Measurements from ENCODE around the gene NMUR1.

Gene NMUR1

DNA sequence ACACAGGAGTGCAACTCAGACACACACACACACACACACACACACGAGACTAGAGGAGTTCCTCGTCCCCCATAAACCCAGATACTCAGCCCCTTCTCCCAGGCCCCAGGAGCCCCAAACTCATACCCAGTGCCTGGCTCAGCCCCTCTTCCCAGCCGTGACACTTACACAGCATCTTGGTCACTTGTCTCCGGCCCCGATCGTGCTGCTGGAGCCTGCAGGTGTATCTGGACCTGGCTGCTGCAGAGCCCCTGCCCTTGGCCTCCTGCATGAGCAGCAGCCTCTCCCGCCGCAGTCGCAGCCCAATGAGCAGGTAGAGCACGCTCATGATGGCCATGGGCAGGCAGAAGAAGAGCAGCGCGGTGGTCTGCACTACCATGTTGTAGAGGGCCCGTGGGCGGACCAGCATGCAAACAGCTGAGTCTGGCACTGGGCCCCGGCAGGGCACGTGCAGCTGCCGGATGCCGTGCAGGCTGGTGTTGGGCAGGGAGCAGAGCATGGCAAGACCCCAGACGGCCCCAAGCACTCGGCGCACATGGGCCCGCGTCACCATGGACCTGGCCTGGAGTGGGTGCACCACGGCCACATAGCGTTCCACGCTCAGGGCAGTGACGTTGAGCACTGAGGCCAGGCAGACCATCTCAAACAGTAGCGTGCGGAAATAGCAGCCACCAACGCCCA lies 2.1 kb downstream of the NMUR1 start:
- H3K4me3 ChIP-seq (ENCODE audit: low read depth, low read length), result no peak overlapping the region
- DNase-seq (ENCODE audit: low read depth), result no peak

DNA sequence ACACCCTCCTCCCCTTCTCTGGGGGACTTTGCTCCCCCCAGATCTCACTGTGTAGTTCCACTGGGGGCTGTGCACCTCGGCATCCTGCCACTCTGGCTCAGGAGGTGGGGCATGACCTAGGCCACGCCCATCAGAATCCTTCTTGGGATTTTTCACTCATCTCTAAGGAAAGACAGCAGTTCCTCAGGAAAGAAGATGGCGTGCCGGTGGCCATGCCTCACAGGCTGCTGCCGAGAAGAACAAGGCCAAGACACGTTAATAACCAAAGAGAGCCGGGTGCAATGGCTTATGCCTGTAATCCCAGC lies 3.2 kb downstream of the NMUR1 start:
- no peak overlapping the region for H3K4me3 ChIP-seq (ENCODE audit: low read depth, low read length)
- DNase-seq (ENCODE audit: low read depth), result no peak

DNA sequence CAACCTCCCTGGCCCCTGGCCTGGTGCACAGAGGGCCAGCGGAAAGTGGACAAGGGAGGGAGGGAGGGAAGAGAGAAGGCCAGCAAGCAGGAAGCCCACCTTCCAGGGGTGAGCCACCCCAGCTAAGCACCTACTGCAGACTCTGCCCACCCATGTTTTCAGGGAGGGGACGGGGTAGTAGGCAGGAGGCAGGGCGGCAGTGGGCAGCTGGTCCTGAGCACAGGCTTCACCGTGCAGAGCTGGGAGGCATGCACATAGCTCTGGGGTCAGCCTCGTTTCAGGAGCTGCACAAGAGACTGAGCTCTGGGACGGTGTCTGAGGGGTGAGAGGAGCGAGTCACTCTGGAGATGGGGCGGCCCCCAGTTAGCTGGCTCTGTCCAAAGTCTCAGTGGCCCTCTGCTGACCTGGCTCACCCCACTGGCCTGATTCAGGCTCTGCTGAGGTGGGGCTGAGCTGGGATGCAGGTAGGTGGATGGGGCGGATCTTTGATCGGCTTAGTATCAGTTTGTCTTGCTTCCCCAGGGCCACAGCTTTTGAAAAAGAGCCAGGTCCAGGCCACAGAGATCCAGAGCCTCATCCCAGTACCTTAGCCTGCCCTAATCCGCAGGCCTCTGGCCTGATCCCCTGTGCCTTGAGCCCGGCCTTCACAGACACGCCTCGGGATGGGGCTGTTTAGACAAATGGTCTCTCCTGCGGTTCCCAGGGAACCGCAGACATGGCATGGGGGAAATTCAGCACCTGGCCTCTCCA lies 3.7 kb downstream of the NMUR1 start:
- H3K4me3 ChIP-seq (ENCODE audit: low read depth, low read length), result no peak overlapping the region
- no peak for DNase-seq (ENCODE audit: low read depth)

DNA sequence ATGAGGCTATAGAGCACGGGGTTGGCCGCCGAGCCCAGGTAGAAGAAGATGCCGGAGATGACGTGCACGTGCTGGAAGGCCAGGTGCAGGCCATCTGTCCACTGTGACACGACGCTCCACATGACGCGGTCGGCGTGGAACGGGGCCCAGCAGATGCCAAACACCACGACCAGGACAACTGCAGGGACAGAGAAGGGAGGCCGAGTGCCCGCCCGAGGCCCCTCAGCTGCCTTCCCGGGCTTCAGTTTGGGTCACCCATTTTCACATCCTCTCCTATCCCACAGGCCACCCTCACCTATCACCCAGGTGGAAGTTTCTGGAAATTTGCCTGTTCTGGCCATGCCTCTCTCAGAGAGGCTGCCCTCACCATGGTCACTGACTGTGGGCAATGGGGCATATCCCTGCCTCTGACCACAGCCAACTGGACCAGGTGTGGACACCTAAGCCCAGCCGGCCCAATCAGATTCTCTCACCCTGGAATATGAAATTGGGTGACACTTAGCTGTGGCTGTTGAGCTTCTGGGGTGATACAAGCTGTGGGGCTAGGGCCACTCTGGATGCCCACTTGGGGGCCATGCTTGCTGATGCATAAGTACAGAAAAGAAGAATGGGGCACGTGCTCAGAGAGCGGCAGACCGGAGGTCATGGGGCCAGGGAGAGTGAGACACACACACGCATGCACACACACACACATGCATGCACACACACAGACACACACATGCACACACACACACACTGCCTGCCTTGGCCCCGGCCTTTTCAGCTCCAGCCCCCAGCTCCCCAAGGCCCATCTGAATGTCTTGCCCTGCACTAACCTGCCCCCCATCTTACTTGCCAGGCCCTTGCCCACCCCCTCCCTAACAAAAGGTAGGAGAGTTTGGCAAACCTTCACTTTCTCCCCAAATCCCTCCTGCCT lies 4.7 kb downstream of the NMUR1 start:
- H3K4me3 ChIP-seq (ENCODE audit: low read depth, low read length), result no peak overlapping the region
- DNase-seq (ENCODE audit: low read depth), result no peak

DNA sequence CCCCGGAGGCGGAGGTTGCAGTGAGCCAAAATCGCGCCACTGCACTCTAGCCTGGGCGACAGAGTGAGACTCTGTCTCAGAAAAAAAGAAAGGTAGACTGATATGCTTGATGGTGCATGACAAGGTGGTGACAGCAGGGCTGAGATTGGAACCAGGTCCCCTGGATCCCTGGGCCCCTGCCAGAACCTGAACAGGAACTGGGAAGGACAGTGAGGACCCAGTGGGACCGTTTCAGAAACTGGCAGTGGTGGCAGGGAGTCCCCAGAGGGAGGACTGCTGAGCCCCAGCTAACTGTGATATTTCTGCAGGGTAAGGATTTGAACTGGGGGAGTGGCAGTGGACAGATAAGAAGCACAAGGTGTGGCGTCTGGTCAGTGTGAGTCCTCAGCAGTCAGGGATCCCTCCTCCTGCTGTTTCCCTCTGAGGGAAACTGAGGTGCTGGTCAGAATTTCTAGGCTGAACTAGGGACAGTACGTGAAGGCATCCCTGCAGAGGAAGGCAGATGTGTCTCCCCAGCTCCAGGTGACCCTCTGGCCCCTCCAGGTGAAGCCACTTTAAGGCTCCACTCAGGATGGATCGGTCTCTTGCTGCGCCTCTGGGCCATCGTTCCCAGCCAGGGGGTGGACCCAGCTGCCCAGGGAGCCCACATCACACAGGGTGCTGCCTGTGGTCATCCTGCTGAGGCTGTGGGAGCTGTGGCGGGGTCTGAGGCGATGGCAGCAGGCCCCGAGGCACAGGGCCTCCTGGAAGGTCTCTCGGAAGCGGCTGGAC lies 5.6 kb downstream of the NMUR1 start:
- H3K4me3 ChIP-seq (ENCODE audit: low read depth, low read length), result no peak overlapping the region

DNA sequence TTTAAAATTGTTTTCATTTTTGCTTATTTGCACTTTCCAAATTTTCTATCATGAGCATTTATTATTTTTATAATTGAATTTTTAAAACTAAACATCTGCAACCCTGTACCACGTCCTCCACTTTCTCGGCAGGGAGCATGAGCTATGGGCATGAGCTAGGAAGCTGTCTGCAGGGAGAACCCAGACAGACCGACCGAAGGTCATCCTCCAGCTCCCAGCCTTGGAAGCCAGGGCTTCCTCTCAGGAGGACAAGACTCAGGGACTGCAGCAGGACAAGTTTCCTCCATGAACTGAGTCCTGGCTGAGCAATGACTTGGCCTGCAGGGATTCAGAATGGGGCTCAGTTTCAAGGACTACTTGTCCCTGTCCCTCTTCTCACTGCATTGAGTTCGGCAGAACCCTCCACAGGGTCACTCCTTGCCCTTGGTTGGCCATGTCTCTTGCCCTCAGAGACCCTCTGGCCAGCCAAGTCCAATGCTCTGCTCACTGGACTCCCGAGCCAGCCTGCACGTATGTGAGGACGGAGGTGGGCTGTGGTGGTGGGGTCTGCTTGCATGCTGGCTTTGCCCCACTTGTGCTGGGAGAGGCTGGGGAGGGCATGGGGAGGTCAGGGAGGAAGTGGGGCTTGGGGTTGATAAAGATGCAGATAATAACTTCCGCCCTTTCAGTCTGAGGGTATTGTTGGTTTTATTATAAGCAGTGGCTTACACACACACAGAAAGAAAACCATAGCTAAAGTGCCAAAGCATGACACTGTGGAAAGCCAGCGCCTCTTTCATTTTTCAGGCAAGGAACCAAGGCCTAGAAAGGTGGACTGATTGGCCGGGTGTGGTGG lies 6.6 kb downstream of the NMUR1 start:
- no peak overlapping the region for H3K4me3 ChIP-seq (ENCODE audit: low read depth, low read length)
- DNase-seq (ENCODE audit: low read depth), result no peak

More for the DNA sequence above, 5.6 kb downstream of the NMUR1 start:
- no peak for DNase-seq (ENCODE audit: low read depth)

DNA sequence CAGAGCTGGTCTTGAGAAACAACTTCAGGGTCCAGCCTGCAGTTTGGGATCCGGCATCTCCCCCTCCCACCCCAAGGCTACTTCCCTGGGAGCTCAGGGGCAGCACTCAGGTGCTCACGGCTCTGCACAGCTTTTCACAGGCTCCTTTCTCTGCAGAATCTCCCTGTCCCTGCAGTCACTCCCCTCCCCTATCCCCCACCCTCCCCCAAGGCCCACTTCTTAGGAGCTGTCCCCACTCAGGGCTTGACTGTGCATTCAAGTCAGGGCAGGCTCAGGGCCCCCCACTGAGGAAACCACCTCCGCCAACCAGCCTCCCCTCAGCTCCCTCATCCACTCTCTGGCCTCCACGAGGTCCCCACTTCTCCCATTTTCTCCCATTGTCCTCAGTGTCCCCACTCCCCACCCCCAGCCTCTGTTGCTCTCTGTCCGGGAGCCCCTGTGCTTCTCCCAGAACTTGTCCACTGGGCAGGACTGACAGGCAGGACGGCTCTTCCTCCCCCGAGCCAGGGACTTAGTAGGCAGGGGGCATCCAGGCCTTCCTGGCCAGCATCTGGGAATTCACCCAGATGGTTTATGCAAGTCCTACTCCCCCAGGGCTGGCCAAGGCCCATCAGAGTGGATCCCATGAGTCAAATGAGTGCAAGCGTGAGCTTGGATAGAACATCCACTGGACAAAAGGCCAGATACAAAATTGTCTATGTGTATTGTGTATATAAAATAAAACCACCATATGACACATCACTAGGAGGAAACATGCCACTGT lies 7.6 kb downstream of the NMUR1 start:
- peak; percentile 11 for DNase-seq (ENCODE audit: low read depth)
- H3K4me3 ChIP-seq (ENCODE audit: low read depth, low read length), result no peak overlapping the region

DNA sequence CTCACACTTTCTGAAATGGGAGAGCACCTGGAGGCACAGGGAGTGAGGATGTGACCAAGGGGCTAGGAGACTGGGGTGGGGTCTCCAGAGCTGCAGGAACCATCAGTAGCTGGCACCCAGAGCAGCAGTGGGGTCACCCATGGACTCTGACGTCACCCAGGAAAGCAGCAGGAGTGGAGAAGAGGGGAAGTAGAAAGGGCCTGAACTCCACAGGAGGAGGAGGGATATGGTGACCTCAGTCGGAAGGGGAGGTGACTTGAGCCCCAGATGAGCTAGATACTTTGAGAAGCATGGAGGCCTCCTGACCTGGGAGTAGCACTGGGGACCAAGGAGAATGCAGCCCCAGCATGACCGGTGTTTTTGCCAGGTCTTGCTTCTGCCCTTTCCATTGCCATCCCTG lies 8.8 kb downstream of the NMUR1 start:
- H3K4me3 ChIP-seq (ENCODE audit: low read depth, low read length), result no peak overlapping the region

DNA sequence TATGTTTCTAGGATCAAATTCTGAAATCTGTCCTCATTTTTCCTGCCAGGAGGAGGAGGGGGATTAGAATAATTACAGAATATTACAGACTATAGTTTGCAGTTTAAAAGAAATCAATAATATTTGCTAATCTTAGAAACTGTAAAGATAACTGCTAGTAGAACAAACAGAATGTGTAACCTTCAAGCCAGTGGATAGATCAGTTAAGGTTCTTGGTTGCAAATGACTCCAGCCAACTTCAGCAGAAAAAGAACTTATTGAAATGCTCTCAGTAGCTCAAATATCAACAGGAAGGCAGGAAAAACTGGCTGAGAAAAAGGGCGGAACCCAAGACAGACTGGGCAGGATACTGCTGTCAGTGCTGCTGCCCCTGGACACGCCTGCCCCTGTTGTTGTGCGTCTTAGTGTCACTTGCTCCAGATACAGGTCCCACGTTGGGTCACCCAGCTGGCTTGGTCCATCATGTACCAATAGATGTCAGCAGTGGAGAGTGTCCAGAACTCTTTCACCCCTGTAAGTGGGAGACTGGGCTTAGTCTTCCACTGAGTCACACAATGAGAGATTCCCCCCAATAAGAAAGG lies 10.2 kb downstream of the NMUR1 start:
- DNase-seq (ENCODE audit: low read depth), result no peak
- no peak overlapping the region for H3K4me3 ChIP-seq (ENCODE audit: low read depth, low read length)

More for the DNA sequence above, 8.8 kb downstream of the NMUR1 start:
- no peak for DNase-seq (ENCODE audit: low read depth)

DNA sequence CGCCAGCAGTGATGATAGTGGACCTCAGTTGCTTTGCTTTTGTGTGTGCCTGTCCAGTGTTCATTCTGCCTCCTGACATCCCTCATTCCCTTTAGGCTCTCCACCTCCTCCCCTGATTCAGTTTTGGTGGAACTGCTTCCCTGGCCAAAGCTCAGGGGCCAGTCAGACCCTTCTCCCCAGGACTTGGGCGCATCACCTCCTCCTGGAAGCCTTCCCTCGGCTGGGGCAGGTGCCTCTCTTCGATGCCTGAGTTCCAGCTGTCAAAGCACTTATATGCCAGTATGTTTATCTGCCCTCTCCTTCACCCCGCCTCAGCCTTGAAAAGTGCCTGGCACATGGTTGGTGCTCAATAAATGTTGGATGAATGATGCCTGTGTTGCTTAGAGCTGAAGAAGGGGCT lies 11.5 kb downstream of the NMUR1 start:
- no peak for DNase-seq (ENCODE audit: low read depth)
- H3K4me3 ChIP-seq (ENCODE audit: low read depth, low read length), result no peak overlapping the region

DNA sequence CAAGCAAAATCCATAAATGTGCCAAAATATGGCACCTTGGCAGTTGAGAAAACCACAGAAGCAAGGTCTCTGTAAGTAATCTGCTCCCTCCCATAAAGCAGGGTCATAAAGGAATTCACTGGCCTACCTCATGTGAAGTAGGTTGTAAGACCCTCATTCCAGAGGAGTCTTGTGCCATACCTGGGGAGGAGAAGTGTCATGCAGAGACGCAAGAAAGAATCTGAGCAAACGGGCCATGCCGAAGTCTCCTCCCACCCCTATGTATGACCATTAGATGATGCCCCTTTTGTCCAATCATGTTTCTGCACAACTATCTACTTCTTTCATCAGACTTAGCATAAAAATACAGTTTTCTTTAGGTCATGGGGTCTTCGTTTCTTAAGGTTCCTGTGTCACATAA lies 14.6 kb downstream of the NMUR1 start:
- DNase-seq (ENCODE audit: low read depth), result no peak
- no peak overlapping the region for H3K4me3 ChIP-seq (ENCODE audit: low read depth, low read length)

DNA sequence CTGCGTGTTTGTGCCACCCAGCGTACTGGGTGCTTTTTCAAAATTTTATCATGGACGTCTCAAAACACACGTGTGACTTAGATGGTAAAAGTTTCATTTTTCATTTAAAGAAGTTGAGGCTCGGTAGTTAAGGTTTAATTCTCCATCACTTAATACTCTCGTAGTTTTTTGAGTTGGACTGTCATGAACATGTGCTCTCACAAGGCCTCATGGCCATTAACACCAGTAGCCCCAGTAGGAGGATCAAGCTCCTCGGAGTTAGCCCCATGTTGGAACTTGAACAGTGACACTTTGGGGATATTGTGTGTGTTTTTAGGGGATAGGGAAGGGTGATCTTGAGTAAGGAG lies 15.3 kb downstream of the NMUR1 start:
- H3K4me3 ChIP-seq (ENCODE audit: low read depth, low read length), result peak overlapping the region; percentile 84
- DNase-seq (ENCODE audit: low read depth), result no peak

DNA sequence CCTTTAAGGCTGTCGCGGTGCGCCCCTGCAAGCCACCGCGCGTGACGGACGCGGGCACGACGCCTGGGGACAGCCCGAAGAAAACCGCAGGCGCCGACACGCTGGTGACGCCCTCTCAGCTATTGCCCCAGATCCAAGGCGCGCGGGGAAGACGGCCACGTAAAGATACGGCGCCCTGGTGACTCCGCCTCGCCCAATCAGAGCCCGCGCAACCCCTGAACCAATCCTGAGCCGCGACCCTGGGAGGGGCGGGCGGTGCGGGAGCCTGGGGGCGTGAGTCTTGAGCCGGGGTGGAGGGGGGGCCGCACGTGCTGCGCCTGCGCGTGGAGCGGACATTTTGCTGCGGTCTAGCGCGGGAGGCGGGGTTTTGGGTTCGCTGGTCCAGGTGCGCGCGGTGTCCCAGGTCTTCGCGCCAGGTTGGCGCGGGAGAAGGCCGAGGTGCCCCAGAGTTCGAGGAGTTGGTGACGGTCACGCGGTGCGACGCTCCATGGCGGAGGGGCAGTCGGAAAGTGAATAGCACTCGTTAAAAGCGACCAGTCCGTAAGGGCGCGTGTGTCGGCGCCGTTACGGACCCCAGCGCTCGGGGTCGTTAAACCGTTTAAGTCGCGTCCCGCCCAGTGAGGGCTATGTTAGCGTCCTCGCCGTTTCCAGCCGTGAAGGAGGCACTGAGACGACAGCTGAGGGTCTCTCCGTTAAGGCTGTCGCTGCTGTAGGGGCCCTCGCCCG lies 15.9 kb downstream of the NMUR1 start:
- peak; percentile 89 for DNase-seq (ENCODE audit: low read depth)
- peak overlapping the region; percentile 84 for H3K4me3 ChIP-seq (ENCODE audit: low read depth, low read length)

DNA sequence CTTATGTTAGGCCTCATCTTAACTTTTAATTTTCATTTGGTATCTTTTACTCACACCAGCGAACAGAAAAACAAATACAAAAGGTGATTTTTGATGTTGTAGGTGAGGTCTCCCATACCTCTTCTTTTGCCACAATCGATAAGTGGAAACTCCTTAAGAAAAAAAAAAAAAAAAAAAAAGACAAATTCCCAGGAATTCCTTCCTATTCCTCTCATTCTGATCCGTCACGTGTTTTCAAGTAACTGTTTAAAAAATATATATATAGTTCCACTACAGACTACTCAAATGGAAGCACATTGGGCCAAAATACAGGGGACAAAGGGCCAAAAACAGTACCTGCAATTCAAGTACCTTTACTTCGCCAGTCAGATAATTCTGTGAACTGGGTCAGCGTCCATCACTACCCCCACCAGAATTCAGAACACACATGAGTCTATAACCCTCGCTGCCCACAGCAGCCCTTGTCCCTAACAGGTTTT lies 16.5 kb downstream of the NMUR1 start:
- no peak for DNase-seq (ENCODE audit: low read depth)
- H3K4me3 ChIP-seq (ENCODE audit: low read depth, low read length), result peak overlapping the region; percentile 84

DNA sequence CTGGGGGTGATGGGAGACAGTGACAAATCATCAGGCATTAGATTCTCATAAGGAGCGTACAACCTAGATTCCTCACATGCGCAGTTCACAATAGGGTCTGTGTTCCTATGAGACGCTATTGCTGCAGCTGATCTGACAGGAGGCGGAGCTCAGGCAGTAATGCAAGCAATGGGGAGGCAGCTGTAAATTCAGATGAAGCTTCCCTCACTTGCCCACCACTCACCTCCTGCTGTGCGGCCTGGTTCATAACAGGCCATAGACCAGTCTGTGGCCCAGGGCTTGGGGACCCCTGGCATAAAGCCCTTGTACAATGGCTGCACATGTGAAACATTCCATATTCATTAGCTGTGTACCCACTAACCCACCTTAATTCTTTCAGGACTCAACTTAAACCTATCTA lies 18.0 kb downstream of the NMUR1 start:
- DNase-seq (ENCODE audit: low read depth), result no peak
- H3K4me3 ChIP-seq (ENCODE audit: low read depth, low read length), result no peak overlapping the region

DNA sequence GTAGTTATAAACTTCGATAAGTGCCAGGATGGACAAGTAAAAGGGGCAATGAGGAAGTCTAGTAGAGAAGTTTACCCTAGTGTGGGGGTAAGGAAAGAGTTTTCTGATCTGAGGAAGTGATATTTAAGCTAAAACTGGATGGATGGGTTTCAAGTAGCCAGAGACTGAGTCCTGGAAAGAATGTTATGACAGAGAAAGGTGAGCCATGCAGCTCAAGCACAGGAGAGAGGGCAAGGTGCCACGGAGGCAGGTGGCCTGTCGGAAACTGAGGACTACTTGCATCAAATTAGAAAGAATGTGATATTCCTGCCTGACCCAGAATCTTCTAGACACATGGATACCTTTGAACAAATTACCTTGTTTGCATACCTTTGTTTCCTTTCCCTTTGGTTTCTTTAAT lies 26.5 kb downstream of the NMUR1 start:
- no peak overlapping the region for H3K4me3 ChIP-seq (ENCODE audit: low read depth, low read length)
- DNase-seq (ENCODE audit: low read depth), result no peak

DNA sequence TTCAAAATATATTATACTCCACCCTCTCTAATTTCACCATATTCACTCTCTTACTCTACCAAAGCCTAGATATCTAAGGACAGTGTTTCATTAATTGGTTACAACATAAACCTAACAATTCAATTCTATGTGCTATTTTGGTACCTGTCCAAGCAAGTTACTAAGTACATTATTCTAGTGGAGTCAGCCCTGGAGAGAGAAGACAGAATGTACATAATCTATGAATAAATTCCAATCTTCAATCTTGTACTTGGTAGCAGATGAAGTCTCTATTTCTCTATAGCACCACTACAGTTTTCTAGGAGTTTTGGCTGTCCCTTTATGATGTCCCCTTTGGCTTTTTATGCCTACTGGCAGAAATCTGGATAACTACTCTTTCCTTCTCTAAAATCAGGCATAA lies 27.6 kb downstream of the NMUR1 start:
- no peak overlapping the region for H3K4me3 ChIP-seq (ENCODE audit: low read depth, low read length)
- DNase-seq (ENCODE audit: low read depth), result no peak

Measured in skeletal muscle cell (primary cell).